GM10266 (cell line): ENCODE measurements around the gene COLGALT1.

Experiments used
- DNase-seq: peaks from one replicate; pipeline ENCODE4 v3.0.0; 2012; ENCODE audit errors: extremely low spot score
- CTCF ChIP-seq: IDR thresholded peaks from 2 replicates; pipeline ENCODE4 v1.5.1; 2012; ENCODE audit warnings: mild to moderate bottlenecking, low read depth; ENCODE audit not compliant: control insufficient read depth, insufficient read depth; ENCODE audit errors: missing control alignments

Gene COLGALT1

GRCh38 chr19:17553256-17553655, 2.2 kb upstream of the COLGALT1 start:
- no peak for TF ChIP-seq CTCF
- no peak for DNase-seq

GRCh38 chr19:17554968-17555479, 425 bp upstream of the COLGALT1 start:
- DNase-seq, result no peak
- no peak for TF ChIP-seq CTCF

- TF ChIP-seq CTCF, result no peak
- DNase-seq, result no peak
Measured at GRCh38 chr19:17555929-17556813, 722 bp downstream of the COLGALT1 start.

- no peak for DNase-seq
- TF ChIP-seq CTCF, result no peak
Measured at GRCh38 chr19:17556995-17557394, 1.5 kb downstream of the COLGALT1 start.

GRCh38 chr19:17557466-17557865, 2.0 kb downstream of the COLGALT1 start:
- TF ChIP-seq CTCF, result no peak
- no peak for DNase-seq

- TF ChIP-seq CTCF, result no peak
- DNase-seq, result no peak
Measured at GRCh38 chr19:17560205-17560595, 4.8 kb downstream of the COLGALT1 start.

- no peak for TF ChIP-seq CTCF
- DNase-seq, result no peak
Measured at GRCh38 chr19:17562097-17562496, 6.6 kb downstream of the COLGALT1 start.
